Astrocyte of the cerebellum (primary cell): ENCODE data around the gene PTPRC.

ENCODE experiments used
- DNase-seq: peaks from one replicate; pipeline ENCODE4 v3.0.0-alpha.2; 2011; ENCODE audit warnings: low read depth
- H3K4me3 ChIP-seq: 2 replicates; pipeline ENCODE4 v1.5.1; 2011; ENCODE audit warnings: mild to moderate bottlenecking, low read depth, low read length, moderate library complexity
- in situ Hi-C: cut with HindIII; loops from 2 replicates; pipeline ENCODE4 v1.10.0; 2017; ENCODE audit warnings: low sequenced_read_pairs
- TF ChIP-seq, protein P1 (sequence below): IDR thresholded peaks from 2 replicates; pipeline ENCODE4 v1.5.1; 2012; ENCODE audit warnings: low read length, low read depth, moderate library complexity, mild to moderate bottlenecking; ENCODE audit errors: missing control alignments

The PTPRC gene

DNA sequence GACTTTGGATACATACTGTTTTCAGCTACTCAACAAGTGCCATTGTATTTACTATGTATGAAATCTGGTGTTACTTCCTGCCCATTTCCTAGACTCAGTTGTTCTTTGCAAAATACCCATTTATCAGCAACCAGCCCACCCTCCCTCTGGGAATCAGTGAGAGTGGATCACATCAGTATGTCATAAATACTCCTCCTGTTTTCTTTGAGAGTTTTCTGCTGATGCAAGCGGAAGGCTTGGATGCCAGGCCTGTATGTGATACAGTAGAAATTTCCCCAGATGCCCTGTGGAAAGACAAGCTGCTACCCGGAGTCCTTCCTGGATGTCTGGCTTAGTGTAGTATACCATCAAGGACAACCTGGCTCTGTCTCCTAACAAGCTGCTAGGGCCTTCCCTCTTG is 2.4 kb upstream of the PTPRC start:
- in situ Hi-C loops = no loop called here
- no peak for DNase-seq
- no peak overlapping the region for H3K4me3 ChIP-seq
- TF ChIP-seq, protein P1, sequence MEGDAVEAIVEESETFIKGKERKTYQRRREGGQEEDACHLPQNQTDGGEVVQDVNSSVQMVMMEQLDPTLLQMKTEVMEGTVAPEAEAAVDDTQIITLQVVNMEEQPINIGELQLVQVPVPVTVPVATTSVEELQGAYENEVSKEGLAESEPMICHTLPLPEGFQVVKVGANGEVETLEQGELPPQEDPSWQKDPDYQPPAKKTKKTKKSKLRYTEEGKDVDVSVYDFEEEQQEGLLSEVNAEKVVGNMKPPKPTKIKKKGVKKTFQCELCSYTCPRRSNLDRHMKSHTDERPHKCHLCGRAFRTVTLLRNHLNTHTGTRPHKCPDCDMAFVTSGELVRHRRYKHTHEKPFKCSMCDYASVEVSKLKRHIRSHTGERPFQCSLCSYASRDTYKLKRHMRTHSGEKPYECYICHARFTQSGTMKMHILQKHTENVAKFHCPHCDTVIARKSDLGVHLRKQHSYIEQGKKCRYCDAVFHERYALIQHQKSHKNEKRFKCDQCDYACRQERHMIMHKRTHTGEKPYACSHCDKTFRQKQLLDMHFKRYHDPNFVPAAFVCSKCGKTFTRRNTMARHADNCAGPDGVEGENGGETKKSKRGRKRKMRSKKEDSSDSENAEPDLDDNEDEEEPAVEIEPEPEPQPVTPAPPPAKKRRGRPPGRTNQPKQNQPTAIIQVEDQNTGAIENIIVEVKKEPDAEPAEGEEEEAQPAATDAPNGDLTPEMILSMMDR = no peak

DNA sequence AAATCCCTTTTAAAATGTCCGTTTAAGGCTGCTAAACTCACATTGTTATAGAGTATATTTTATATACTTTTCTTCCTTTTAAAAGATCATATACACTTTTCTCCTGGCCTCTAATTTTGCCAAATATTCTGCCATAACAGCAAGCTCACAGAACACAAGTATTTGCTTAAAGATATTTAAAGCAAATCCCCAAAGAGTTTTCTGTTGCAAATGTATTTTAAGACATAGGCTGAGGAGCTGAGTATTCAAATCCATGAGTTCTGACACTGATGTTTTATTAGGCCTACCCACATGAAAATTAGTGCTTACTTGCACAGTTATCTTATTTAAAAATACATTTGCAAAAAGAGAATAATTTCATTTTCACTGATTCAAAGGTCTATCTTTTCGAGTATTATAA is 1.7 kb upstream of the PTPRC start:
- in situ Hi-C loops = no loop called here
- H3K4me3 ChIP-seq = no peak overlapping the region
- TF ChIP-seq, protein P1 = no peak
- DNase-seq = no peak

DNA sequence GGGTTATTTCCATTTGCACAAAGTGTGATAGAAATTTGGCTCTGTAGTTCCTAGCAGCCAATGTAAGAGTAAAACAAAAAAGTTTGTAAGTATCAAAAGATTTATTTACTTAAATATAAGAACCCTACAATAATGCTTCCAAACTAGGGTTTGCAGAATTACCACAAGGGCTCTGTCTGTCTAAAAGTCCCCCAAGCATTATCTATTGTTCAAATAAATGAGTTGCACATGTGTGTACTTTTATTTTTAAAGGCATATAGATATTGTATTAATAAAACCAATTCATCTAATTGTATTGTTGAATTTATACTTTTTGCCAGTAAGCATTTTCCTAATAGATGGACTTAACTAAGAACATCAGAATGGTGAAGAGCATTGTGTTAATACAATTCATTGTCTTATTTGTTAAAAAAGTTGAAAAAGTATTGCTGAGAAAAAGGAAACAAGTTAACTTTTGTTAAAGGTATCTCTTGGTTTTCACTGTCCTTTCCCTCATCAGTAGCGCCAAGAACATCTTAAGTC is 863 bp upstream of the PTPRC start:
- TF ChIP-seq, protein P1 = no peak
- no peak for DNase-seq
- H3K4me3 ChIP-seq = no peak overlapping the region
- in situ Hi-C loops = no loop called here

DNA sequence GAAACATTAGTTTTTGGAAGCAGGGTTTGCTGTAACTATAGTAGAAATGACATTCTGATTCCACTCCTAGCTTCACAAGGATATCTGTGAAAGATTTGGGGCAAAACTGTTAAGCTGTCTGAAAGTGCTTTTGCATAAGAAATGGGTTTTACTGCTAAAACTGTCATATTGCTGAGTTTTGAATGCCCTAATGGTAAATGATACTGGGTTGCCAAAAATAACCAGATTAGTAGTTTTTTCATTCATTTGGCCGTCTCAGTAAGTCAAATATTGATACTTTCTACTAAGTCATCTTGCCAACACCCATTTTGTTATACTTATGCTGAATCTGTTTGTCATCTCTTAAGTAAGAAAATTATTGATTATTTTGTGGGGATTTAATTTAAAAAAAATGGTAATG is 399 bp upstream of the PTPRC start:
- DNase-seq = no peak
- in situ Hi-C loops = no loop called here
- TF ChIP-seq, protein P1 = no peak
- H3K4me3 ChIP-seq = no peak overlapping the region

DNA sequence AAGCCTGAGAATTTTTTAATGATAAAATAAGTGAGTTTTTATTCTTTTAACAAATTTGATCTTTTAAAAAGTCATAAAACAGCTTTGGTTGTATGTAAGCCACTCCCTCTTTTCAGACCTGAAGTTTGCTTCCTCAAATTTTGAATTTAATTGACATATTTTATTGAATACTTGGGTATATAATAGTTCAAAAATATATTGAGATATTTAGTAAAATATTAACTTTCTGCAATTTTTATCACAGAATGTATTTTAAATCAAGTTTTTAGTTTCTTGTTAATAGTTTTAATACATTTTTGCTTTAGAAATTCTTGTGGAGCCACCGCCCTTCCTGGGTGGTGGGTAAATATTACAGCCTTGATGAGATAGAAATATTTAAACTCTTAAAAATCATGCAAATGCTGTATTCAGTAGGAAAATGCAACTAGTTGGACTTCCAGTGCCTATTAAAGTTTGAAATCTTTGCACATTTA is 867 bp downstream of the PTPRC start:
- TF ChIP-seq, protein P1 = no peak
- in situ Hi-C loops = no loop called here
- DNase-seq = no peak
- no peak overlapping the region for H3K4me3 ChIP-seq

DNA sequence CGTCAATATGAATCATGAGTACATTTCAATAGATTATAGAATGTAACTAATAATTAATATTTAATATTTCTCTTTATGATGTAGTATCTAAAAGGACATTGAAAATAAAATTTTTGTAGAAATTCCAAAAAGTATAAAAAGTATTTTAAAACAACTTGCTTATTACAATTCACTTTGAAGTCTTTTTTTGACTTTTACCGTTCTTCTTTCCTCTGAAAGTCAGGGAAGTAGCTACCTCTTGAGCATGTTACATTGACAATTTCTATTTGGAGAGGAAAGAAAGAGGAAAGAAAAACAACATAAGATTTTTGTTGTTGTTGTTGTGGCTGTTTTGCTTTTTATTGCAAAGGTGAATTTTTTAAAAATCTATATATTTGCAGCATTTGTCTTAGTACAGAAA is 1.3 kb downstream of the PTPRC start:
- in situ Hi-C loops = no loop called here
- H3K4me3 ChIP-seq = no peak overlapping the region
- no peak for DNase-seq
- TF ChIP-seq, protein P1 = no peak
